DMS 273 (cell line): ENCODE data around the gene BHLHA15.
A peak's percentile ranks its signal among the peaks of the same experiment; 100 is the strongest.

Source experiments
- DNase-seq: peaks from one replicate; lab custom pipeline; 2025; ENCODE audit not compliant: unreplicated experiment; lab: John Stamatoyannopoulos, UW

Gene BHLHA15

DNA sequence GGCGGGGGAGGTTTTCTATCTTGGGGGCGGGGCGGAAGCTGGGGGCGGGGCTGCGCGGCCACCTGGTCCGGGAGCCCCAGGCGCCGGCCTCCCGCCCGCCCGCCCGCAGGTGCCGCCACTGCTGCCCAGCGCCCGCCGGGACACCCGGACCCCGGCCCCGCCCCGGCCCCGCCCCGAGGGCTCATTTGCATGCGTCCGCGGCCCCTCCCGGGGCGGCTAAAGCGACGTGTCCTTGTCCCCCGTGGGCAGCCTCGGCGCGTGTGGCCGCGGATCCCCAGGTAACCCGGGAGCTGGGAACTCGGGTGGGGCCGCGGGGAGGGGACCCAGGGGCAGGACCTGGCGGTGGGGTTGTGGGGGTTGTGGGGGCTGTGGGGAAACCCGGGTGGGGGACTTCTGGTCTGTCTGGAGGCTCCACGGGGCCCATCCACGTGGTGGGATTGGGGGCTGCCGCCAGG, at the start of gene BHLHA15:
Gene BHLHA15, plus strand, starts transcription at position 219 of the 455 bp plus-strand sequence. CDS start 871 bp downstream, outside the sequence.
- peak; percentile 77 for DNase-seq

DNA sequence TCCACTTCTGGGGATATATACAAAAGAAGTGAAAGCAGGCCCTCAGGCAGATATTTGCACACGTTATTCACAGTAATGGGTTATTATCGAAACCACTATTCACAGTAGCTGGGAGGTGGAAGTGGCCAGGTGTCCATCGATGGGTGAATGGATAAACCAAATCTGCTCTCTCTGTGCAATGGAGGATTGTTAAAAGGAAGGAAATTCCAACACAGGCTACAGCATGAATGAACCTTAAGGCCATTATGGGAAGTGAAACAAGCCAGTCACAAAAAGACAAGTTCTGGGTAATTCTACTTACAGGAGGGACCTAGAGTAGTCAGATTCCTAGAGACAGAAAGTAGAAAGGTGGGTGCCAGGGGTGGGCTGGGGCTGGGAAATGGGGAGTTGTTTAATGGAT, 48.5 kb upstream of the BHLHA15 start:
- no peak for DNase-seq

DNA sequence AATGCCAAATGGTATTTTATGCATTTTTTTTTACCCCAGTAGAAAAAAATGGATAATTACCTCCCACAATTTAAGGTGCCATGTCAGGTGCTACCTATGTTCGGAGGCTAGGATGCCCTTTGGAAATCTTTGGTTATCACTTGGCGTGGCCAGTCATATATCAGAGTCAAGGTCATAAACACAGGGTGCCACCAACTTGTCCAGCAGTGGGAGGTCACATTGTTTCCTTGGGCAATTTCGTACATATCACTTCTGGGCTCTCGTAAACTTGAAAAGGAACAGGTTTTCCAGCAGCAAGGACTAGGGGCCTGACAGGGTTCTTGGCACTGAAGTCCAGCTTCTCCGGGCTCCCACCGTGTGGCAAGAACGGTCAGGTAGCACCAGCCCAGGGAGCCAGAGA, 48.0 kb upstream of the BHLHA15 start:
- DNase-seq, result no peak

DNA sequence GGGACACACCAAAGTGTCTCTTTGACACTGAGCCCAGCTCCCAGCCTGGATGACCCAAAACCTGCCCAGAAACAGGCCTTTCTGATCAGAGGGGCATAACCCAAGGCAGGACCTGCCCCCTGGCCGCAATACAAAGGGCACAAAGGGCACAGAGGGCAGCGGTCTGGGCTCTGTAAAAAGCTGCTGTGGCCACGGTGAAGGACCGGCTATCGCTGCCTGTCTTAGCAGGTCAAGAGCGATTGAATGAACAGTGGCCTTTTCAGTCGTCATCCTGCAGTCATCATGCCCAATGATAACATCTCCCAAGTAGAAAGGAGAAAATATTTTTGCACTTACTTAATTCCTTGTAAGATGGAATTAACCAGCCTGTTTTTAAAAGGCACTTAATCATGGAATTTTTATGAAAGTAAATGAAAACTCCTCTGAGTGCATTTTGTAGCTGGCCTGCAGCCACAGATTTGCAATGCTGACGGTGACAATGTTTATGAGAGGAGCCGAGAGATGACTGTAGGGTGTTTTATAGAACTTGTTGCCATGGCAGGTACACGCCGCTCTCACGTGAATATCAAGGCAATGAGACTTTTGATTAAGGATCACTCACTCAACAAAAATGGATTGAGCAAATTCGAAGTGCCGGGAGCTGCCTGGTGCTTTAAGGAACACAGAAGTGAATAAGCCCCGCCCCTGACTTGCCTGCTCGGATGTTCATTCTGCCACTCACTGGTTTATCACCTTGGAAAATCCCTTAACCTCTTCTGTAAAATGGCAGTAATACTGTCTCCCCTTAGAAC, 47.3 kb upstream of the BHLHA15 start:
- no peak for DNase-seq

DNA sequence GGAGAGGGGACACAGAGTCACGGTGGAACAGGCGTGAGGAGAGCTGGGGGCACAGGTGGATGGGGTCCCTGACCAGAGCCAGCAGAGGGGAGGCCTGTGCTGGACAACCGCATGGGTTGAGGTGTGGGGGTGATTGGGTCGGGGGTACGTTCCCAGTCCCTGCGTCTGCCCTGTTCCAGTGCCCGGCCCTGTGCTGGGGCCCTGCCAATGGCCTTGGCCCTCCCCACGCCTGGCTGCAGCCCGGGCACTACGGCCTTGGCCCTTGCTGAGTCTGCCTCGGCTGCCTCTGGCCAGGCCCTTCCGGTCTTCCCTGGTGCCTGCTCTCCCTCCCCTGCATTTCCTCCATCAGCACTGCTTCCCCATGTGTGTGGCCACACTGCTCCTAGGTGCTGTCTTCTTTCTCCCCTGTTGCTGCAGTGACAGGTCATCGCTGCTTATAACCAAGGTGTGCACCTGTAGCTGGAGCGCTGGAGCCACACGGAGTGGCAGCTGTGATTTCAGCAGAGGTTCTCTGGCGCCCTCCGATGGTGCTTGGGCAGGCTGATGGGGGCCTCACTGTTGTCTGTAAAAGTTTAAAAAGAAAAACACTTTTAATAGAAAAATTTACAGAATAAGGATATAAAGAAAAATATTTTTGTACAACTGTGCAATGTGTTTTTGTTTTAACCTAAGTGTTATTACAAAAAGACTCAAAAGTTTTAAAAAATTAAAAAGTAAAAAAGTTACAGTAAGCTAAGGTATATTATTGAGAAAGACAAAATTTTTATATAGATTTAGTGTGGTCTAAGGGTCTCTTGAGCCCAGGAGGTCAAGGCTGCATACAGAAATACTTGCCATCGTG, 45.2 kb upstream of the BHLHA15 start:
- DNase-seq, result peak; percentile 64

DNA sequence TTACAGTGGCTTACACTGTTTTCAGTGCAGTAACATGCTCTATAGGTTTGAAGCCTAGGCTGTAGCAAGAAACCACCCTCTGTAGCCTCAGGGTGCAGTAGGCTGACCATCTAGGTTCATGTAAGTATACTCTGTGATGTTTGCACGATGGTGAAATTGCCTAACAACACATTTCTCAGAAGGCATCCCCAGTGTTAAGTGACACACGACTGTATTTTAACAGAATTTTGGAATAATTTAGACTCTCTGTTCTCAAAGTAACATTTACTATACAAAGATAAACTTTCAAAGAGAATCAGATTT, 44.6 kb upstream of the BHLHA15 start:
- DNase-seq, result no peak

DNA sequence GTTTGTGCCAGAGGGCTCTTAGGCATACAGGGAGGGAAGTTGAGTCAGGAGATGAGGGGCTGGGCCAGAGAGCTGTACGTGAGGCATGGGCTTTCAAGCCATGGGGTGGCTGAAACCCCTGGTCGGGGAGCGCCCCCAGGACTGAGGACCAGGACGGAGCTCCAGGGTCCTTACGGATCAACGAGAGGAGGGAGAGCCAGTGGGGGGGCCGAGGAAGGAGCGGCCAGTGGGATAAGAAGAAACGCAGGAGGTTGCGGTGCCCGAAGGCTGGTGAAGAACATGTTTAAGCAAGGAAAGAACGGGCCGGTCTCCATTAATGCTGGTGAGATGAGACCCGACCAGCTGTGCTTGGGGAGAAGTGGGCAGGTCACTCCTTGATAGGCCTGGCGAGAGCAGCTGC, 43.6 kb upstream of the BHLHA15 start:
- DNase-seq, result no peak

DNA sequence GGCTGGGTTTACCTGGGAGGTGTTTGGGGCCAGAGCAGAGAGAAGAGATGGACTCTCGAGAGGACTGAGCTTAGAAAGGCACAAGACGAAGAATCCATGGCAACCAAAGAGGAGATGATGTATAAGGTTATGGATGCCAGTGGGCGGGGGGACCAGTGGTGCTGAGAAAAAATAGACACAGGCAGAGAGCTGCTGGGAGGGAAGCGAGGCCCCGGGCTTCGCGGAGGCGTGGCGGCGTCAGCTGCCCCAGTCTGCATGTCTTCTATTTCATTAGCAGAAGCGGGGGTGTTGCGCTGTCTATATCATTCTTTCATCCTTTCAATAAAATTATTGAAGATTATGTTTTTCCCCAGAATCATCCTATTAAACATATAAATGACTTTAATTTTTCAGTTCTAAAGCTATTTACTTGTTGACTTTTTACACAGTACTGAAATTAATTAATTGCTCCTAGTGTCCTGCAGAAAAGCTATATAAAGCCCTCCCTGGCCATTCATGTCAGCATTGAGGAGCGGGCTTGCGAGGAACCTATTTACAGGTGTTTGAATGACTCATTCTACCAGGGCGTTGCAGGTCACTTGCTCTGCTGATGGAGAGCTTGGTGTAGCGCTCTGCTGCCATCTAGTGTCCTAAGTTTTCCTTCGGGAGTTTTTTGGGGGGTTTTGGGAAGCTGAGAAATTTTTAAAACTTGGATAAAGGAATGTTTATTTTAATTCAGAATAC, 42.9 kb upstream of the BHLHA15 start:
- peak; percentile 89 for DNase-seq

DNA sequence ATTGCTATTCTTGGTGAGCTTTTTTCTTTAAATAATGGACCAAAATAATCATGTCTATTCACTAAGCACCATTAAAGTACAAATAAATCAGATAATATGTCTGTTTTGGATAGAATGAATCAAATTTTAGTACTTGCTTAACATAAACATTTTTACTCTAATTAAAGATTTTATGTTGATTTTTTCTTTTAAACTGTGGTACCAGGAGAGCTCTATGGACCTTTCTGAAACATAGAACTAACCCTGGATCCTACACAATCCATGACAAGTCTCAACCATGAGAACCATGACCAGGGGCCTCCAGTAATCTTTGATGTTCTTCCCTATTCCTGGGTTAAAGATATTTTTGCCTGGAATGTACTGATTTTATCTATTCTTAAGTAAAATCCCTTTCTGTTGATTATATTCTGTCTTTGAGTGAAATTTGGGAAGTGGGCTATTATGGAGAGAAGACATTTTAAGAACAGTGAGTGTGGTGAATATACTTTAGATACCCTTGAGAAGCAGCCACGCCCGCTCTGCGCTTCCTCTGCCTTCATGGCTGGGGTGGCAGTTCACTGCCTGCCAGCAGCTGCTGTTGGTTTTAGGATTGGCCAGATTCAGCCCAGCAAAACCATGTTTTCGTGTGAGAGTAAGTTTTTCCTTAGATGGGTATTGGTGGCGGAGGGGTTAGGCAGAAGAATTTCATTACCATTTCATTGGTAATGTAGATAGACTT, 42.2 kb upstream of the BHLHA15 start:
- DNase-seq, result no peak

DNA sequence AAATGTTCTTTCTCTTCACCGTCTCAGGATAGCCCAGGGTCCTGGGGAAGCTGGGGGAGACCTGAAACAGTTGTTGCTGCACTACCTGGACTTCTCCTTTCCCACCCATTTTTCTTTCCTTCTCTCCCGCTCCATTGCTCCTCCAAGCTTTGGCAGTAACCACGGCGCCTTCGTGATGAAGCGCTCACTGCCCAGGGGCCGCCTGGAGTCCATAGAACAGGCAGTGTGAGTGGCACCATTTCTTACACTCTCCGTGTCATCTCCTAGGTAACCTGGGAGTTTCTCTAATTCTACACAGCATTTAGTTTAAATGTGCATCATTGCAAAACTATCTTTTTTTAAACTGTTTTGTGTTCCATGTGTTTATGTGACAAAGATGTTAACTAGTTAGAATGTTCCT, 40.3 kb upstream of the BHLHA15 start:
- DNase-seq, result no peak

DNA sequence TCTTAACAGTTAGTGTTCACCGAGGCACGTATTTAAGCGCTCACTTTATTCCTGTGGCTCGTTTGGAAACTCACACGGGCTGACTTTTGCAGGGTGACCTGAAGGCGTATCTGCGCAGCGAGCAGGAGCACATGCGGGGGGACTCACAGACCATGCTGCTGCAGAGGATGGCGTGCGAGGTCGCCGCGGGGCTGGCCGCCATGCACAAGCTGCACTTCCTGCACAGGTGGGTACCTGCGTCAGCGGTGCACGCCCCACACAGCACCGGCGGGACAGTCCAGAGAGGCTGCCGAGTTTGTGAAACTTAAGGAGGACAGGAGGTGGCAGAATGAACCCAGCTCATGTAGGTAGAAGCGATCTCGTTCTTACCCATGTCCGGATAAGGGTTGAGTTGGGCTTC, 39.8 kb upstream of the BHLHA15 start:
- no peak for DNase-seq

DNA sequence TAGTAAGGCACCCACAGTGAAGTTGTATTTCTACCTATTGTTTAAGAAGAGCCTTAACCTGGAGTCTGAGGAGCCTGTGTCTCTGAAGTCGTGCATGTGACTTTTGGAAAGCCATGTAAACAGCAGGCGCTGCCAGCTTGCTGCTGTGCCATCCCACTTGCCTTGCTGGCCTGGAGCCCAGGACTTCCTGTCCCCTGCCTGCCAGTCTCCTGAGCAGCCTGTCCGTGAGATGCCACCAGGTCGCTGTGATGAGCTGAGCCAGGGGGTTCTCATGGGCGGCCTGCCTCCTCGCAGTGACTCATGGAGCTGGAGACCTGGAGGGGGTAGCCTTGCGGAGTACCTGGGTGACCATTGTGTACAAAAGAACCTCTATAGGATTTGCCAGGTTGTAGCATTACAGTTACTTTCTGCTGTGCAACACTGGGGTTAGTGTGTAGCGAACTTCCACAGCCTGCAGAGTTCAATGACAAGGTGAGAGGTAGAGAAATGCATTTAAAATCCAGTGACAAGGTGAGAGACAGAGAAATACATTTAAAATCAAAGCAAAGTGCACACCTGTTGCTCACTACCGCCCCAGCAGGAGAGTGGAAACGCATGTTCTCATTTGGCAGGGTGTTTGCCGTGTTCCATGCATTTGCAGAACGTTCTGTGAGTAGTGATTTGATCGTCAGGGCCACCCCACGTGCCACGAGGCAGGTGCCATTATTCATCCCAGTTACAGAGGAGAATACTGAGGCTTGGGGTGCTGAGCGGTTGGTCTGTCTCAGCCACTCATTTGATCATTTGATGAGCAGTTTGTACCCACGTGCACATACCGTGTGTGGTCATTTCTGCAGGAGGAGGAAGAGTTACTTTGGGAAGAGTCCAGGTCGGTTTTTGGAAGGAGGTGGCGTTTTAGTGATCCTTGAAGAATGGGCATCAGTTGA, 36.6 kb upstream of the BHLHA15 start:
- DNase-seq, result no peak

DNA sequence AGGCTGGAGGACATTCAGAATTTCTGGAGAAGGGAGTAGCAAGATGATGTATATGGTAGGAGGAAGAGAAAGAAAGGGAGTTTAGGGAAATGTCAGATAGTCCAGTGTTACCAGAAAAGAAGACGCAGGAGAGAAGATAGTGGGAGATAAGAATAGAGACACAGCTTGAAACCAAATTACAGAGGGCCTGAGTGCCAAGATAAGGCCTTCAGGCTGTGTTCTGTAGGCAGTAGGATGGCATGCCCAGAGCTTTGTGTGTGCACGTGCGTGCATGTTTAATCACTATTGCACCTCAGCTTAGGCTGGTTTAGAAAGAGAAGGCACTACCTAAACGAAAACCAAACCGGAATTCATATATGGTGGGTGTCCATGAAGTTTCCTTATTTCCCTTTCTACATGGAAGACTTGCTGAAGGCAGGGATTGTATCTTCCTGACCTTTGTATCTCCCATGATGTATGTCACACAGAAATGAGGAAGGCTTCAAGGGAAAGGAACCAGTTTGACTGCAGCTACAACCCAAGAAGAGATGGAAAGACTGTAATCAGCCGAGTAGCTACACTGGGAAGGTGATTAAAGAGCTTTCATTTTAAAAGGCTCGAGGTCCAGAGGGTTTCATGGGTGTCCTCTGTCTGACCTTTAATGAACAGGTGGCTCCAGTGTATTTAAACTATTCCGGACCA, 35.8 kb upstream of the BHLHA15 start:
- DNase-seq, result no peak

DNA sequence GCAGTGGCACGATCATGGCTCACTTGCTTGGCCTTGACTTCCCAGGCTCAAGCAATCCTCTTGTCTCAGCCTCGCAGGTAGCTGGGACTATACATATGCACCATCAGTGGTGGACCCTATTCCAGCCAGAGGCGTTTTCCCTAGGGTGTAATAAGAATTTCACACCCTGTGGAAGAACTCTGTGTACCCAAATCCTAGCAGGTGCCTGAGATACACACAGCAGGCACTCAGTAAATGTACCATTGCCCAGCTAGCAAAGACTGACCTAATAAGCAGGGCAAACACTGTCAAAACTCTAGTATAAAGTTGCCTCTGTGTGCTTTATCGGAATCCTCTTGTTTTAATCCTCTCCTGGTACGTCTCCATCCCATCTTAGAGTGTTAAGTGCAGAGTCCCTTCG, 33.7 kb upstream of the BHLHA15 start:
- no peak for DNase-seq

DNA sequence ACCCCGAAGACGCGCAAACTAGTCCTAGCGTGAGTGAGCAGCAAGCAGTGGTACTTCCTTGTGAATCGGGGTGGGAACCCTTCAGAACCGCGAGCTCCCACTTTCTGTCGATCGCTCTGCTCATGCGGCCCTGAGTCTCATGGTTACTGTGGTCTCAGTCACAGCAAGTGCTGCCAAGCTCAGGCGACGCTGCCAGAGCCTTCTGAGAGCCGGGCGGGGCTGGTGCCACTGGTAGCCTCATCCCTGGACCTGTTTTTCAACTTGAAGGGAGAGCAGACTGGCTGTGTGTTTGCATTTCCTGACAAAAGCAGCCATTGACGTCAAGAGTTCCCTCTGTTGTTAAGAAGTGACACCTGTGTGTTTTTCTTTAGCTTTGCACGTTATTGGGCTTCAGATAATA, 32.9 kb upstream of the BHLHA15 start:
- no peak for DNase-seq

DNA sequence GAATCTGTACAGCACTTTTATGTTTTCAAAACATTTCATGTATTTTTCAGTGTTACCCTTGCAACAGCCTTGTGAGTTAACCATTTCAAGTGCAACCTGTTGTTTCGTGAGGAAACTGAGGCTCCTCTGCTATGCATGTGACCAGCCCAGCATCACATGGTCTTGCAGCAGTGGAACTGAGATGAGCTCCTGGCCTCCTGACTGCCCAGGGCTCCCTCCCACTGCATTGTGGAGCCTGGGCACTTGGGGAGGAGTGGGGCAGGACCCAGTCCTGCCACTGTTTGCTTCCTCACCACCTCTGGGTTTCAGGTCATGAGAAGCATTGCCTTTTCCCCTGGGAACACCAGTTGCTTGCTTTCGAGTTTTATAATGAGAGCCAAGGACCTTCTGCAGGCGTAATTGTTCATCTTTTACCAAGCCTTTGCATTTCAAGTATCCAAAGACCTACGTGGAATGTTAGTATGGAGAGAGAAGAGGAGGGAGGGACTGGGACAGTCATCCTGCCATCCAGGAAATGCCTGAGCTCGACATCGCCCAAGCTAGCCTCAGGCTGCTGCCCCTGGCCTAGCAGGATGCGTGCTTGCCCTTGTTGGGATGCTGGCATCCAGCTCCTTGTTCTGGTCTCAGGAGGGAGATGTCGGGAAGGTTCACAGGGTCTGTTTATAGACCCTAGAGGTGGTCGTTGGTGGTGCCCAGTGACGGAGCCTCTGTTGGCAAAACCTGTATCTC, 32.3 kb upstream of the BHLHA15 start:
- no peak for DNase-seq

DNA sequence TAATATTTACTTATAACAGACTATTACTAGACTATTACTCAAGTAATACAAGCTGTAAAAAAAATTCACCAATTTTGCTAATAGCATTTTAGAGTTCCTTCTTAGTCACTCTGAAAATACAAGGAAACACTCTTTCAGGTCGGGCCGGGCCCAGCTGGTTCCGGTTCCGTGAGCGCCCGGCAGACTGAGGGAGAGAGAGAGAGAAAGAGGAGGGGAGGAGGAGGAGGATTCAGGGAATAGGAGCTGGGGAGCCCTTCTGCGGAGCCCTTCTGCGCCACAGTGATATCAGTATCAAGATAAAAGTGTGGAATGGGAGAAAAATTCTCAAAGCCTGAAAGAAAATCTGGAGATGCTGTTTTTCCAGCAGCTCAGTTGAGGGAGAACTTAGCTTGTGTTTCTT, 30.5 kb upstream of the BHLHA15 start:
- no peak for DNase-seq

DNA sequence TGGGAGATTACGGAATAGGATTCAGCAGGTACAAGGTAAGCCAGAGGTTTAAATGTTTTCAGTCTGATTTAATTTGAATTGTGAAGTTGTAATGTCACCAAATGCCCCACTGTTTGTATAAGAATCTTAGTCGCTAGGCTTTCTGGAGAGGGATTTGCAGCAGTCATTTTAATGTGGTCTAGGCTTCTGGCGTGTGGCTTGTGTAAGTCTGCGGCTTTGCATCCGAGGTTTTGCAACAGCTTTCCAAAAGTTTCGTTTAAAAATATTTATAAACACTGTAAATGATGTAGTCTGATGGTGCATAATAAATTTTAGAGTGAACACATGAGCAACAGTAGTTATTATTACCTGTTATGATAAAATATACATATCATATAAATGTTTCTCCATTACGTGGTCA, 26.1 kb upstream of the BHLHA15 start:
- no peak for DNase-seq
